ENCODE results near the gene PARVB.

The PARVB gene

GRCh38 chr22:44190381-44190976 lies 166.4 kb downstream of the PARVB start:
- CTCF ChIA-PET = interaction anchor here (0.6 kb wide), 1 partner anchor 197 kb away, joined by 4 read pairs; no protein-coding TSS in a partner anchor
- POLR2A ChIA-PET (ENCODE audit: low non-redundant PET) = no interaction called here

GRCh38 chr22:44191036-44191454 lies 166.9 kb downstream of the PARVB start:
- no peak for DNase-seq (ENCODE audit: low spot score)
- no peak for TF ChIP-seq CTCF (conservative IDR thresholded peaks at IDR 0.05; ENCODE audit: low read depth)
- POLR2A ChIA-PET (ENCODE audit: low non-redundant PET) = no interaction called here
- CTCF ChIA-PET = interaction anchor here (0.6 kb wide), 1 partner anchor 198 kb away, joined by 4 read pairs; no protein-coding TSS in a partner anchor
- no peak overlapping the region for H3K27ac ChIP-seq

More at GRCh38 chr22:44190381-44190976, 166.4 kb downstream of the PARVB start:
- no peak overlapping the region for H3K27ac ChIP-seq
- TF ChIP-seq CTCF (conservative IDR thresholded peaks at IDR 0.05; ENCODE audit: low read depth) = no peak
- DNase-seq (ENCODE audit: low spot score) = no peak

- peak; percentile 3 for DNase-seq (ENCODE audit: low spot score)
- ChIA-PET POLR2A (ENCODE audit: low non-redundant PET) (no interaction called here), CTCF (no interaction called here)
- peak overlapping the region; percentile 59 for H3K27ac ChIP-seq
- no peak for TF ChIP-seq CTCF (conservative IDR thresholded peaks at IDR 0.05; ENCODE audit: low read depth)
Observed at GRCh38 chr22:44192098-44192815, 168.2 kb downstream of the PARVB start.

- DNase-seq (ENCODE audit: low spot score) = no peak
- H3K27ac ChIP-seq = peak overlapping the region; percentile 59
- CTCF ChIA-PET = interaction anchor here (0.6 kb wide), 1 partner anchor 144 kb away, joined by 6 read pairs; no protein-coding TSS in a partner anchor
- POLR2A ChIA-PET (ENCODE audit: low non-redundant PET) = no interaction called here
- no peak for TF ChIP-seq CTCF (conservative IDR thresholded peaks at IDR 0.05; ENCODE audit: low read depth)
Observed at GRCh38 chr22:44192816-44193534, 168.9 kb downstream of the PARVB start.

GRCh38 chr22:44193535-44193891 lies 169.4 kb downstream of the PARVB start:
- ChIA-PET CTCF (interaction anchor here (0.6 kb wide), 1 partner anchor 145 kb away, joined by 6 read pairs; no protein-coding TSS in a partner anchor), POLR2A (ENCODE audit: low non-redundant PET) (no interaction called here)
- peak; percentile 7 for DNase-seq (ENCODE audit: low spot score)

More at GRCh38 chr22:44193535-44193891, 169.4 kb downstream of the PARVB start:
- peak overlapping the region; percentile 59 for H3K27ac ChIP-seq
- no peak for TF ChIP-seq CTCF (conservative IDR thresholded peaks at IDR 0.05; ENCODE audit: low read depth)
